H1 (cell line): ENCODE data around the gene KBTBD2. TPM values are rescaled to one million over a fixed set of nuclear protein-coding genes. Genes with fewer than 3 reads are reported as not detected.

Source experiments
- HDAC2 ChIP-seq, 2 experiments: fragments of 300-600 bp in 1 of 2; sonication (generic) in 1 of 2; IDR thresholded peaks; 2 replicates each; pipeline ENCODE4 v1.6.1; 2011 to 2012; ENCODE audit warnings: low read depth in 2 of 2, low read length in 2 of 2, mild to moderate bottlenecking in 2 of 2, moderate library complexity in 2 of 2, borderline replicate concordance in 1 of 2, inconsistent platforms in 1 of 2
- RBBP5 ChIP-seq: IDR thresholded peaks from 2 replicates; pipeline ENCODE4 v1.7.1; 2012; ENCODE audit warnings: low read depth, mild to moderate bottlenecking, inconsistent platforms, low read length, moderate library complexity, borderline replicate concordance
- TAF7 ChIP-seq: optimal IDR thresholded peaks from 2 replicates; pipeline ENCODE3; 2011; ENCODE audit warnings: low read depth, mild to moderate bottlenecking, inconsistent platforms, low read length, moderate library complexity, borderline replicate concordance
- polyA plus RNA-seq, 7 experiments: library from polyadenylated mRNA; depleted of rRNA in 3 of 7; stranded (reverse) in 5 of 7; unstranded in 2 of 7; fragments of >200 nt in 5 of 7; fragments of 200-250 nt in 2 of 7; gene quantifications; 1 replicate in 5 of 7; 2 replicates in 1 of 7; 4 replicates in 1 of 7; pipeline versions ENCODE4 v1.2.1 to v1.2.3, GENCODE V29; 2011 to 2013; ENCODE audit warnings: missing spikeins in 2 of 7, mixed read lengths in 2 of 7
- total RNA-seq: library from RNA; stranded (reverse); fragmentation: NEBNext Ultra II Directional; extraction: Animal tissue kit (Norgen Biotek cat#: 25700); gene quantifications from 2 replicates; pipeline ENCODE4 v1.2.1, GENCODE V29; 2021

KBTBD2 gene
- total and polyA plus RNA-seq, 2 of the 8 experiments (the other 6 are each of a cell fraction or from before 2014, with no cell fraction given), result 13.1 to 25.7 TPM

DNA sequence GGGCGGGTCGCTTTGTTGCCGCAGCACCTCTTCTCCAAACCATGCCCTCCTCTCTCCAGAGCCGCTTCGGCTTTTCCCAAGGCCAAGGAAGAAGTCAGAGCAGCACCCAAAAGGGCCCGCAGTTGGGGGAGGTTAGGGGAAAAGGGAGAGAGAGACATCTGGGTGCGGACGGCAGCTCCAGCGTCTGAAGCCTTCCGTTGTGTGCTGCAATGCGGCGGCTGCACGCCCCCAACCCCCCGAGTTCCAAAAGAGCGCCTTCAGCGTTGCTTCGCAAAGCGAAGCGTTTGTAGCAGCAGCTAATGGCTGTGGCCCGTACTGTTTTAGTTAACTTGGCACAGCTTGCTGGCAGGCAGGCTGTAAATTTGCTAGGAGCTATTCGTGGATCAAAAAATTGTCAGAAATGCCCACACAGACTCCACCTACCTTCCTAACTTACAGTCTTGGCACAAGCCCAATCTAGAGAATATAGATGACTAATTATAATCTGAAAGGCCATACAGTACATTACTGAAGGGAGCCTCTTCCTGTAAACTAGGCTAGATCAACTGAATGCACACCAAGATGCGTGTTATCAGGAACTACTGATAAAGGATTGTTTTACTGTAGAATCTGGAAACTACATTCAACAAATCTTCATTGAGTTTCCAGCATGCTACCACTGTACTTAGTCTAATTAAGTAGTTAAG is 1.1 kb upstream of the KBTBD2 start (continued):
- TF ChIP-seq RBBP5 (peak; percentile 93), HDAC2 (IDR thresholded peaks at IDR 0.05; ENCODE audit: borderline replicate concordance in 1 of 2, low read depth in 2 of 2, low read length in 2 of 2) (no peak), TAF7 (no peak)
